Trophoblast cell (in vitro differentiated cells and primary cell): ENCODE data around the gene GNL2.

ENCODE experiments used
- DNase-seq, 2 donors: peaks; one replicate each; pipeline ENCODE4 v3.0.0-alpha.2; 2016
- H2AFZ ChIP-seq: 2 replicates; pipeline ENCODE4 v1.6.1; 2013; ENCODE audit warnings: low read length, moderate library complexity, mild to moderate bottlenecking; ENCODE audit not compliant: insufficient read depth, poor library complexity
- H2AK5ac ChIP-seq: 2 replicates; pipeline ENCODE4 v1.6.1; 2013; ENCODE audit warnings: mild to moderate bottlenecking, low read length
- H2BK120ac ChIP-seq: 2 replicates; pipeline ENCODE4 v1.6.1; 2013; ENCODE audit warnings: low read length, mild to moderate bottlenecking, moderate library complexity; ENCODE audit not compliant: insufficient read depth, poor library complexity
- H2BK12ac ChIP-seq: 2 replicates; pipeline ENCODE4 v1.6.1; 2013; ENCODE audit warnings: mild to moderate bottlenecking, low read length, moderate library complexity
- H2BK5ac ChIP-seq: 2 replicates; pipeline ENCODE4 v1.6.1; 2013; ENCODE audit warnings: low read length, low read depth, moderate library complexity, mild to moderate bottlenecking; ENCODE audit not compliant: poor library complexity
- H3K14ac ChIP-seq: 2 replicates; pipeline ENCODE4 v1.6.1; 2013; ENCODE audit warnings: mild to moderate bottlenecking, low read length
- H3K18ac ChIP-seq: 2 replicates; pipeline ENCODE4 v1.6.1; 2013; ENCODE audit warnings: mild to moderate bottlenecking, low read length
- H3K23ac ChIP-seq: 2 replicates; pipeline ENCODE4 v1.6.1; 2013; ENCODE audit warnings: low read length
- H3K27ac ChIP-seq: 2 replicates; pipeline ENCODE4 v1.5.1; 2013; ENCODE audit warnings: low read depth, mild to moderate bottlenecking, inconsistent platforms, low read length, moderate library complexity
- H3K27me3 ChIP-seq: 2 replicates; pipeline ENCODE4 v1.6.1; 2013; ENCODE audit warnings: inconsistent platforms, mild to moderate bottlenecking, low read length, moderate library complexity; ENCODE audit not compliant: insufficient read depth
- H3K36me3 ChIP-seq, 2 experiments: 1 replicate in 1 of 2; 2 replicates in 1 of 2; pipeline ENCODE4 v1.6.1; 2013; ENCODE audit warnings: low read length in 2 of 2, mild to moderate bottlenecking in 2 of 2, moderate library complexity in 1 of 2; ENCODE audit not compliant: insufficient read depth in 2 of 2, control insufficient read depth in 1 of 2
- H3K4ac ChIP-seq: 2 replicates; pipeline ENCODE4 v1.6.1; 2013; ENCODE audit warnings: low read depth, mild to moderate bottlenecking, low read length, moderate library complexity
- H3K4me1 ChIP-seq, 2 experiments: 1 replicate in 1 of 2; 2 replicates in 1 of 2; pipeline ENCODE4 v1.6.1; 2013; ENCODE audit warnings: low read length in 2 of 2, mild to moderate bottlenecking in 2 of 2, moderate library complexity in 1 of 2; ENCODE audit not compliant: insufficient read depth in 2 of 2, control insufficient read depth in 1 of 2
- H3K4me2 ChIP-seq: 2 replicates; pipeline ENCODE4 v1.6.1; 2013; ENCODE audit warnings: inconsistent platforms, mild to moderate bottlenecking, low read length, moderate library complexity
- H3K4me3 ChIP-seq: 2 replicates; pipeline ENCODE4 v1.5.1; 2013; ENCODE audit warnings: mild to moderate bottlenecking, low read depth, low read length, inconsistent platforms
- H3K79me1 ChIP-seq: one replicate; pipeline ENCODE4 v1.6.1; 2013; ENCODE audit warnings: low read length
- H3K79me2 ChIP-seq: 2 replicates; pipeline ENCODE4 v1.6.1; 2013; ENCODE audit warnings: low read length, mild to moderate bottlenecking; ENCODE audit not compliant: control insufficient read depth, insufficient read depth, poor library complexity
- H3K9ac ChIP-seq: 2 replicates; pipeline ENCODE4 v1.6.1; 2013; ENCODE audit warnings: mild to moderate bottlenecking, low read length
- H3K9me3 ChIP-seq: 2 replicates; pipeline ENCODE4 v1.6.1; 2013; ENCODE audit warnings: low read depth, mild to moderate bottlenecking, control low read depth, inconsistent platforms, low read length; ENCODE audit not compliant: insufficient read depth
- H4K12ac ChIP-seq: 2 replicates; pipeline ENCODE4 v1.6.1; 2013; ENCODE audit warnings: low read depth, mild to moderate bottlenecking, low read length, moderate library complexity
- H4K8ac ChIP-seq: 2 replicates; pipeline ENCODE4 v1.6.1; 2013; ENCODE audit warnings: low read depth, mild to moderate bottlenecking, low read length, moderate library complexity
- H4K91ac ChIP-seq: one replicate; pipeline ENCODE4 v1.6.1; 2013; ENCODE audit warnings: low read depth, mild to moderate bottlenecking, low read length, moderate library complexity
- WGBS: extraction: QIAGEN DNeasy Blood & Tissue Kit; methylation state at CpG from one replicate; pipeline ENCODE4 v1.1.7; 2013; ENCODE audit warnings: missing lambda C conversion rate; ENCODE audit not compliant: insufficient read length, insufficient coverage; ENCODE audit errors: extremely low coverage; 5-methylcytosine and 5-hydroxymethylcytosine counted together

The GNL2 gene

GRCh38 chr1:37634244-37634991 is 38.7 kb upstream of the GNL2 start, which contains the start of gene RSPO1:
RSPO1 (minus strand) TSS chr1:37634892; CDS start chr1:37629661, 5,231 bp downstream.
- peaks cover 8% of the 10 kb centered on the region for H3K9me3 ChIP-seq
- H2BK120ac ChIP-seq, result no peak within 1 kb of the TSS
- H3K79me2 ChIP-seq, result no peaks in the 10 kb centered on the region
- H2AK5ac ChIP-seq, result no peak within 1 kb of the TSS
- no peak within 1 kb of the TSS for H3K18ac ChIP-seq
- H2BK5ac ChIP-seq, result no peak within 1 kb of the TSS
- no peak within 1 kb of the TSS for H4K91ac ChIP-seq
- no peak within 1 kb of the TSS for H3K14ac ChIP-seq
- peaks cover 0 to 5% of the 10 kb centered on the region in 2 experiments for H3K4me1 ChIP-seq
- peak within 1 kb of the TSS; percentile 40 for H3K4me2 ChIP-seq
- no peak within 1 kb of the TSS for H3K4ac ChIP-seq
- H3K9ac ChIP-seq, result no peak within 1 kb of the TSS
- no peak within 1 kb of the TSS for H3K4me3 ChIP-seq
- no peaks in the 10 kb centered on the region for H3K79me1 ChIP-seq
- H4K12ac ChIP-seq, result no peak within 1 kb of the TSS
- peaks cover 71% of the 10 kb centered on the region for H3K27me3 ChIP-seq
- H2BK12ac ChIP-seq, result no peak within 1 kb of the TSS
- H3K23ac ChIP-seq, result no peak within 1 kb of the TSS
- no CpG with 5 or more reads among the region's 72 CpGs for WGBS
- no peak within 1 kb of the TSS for H2AFZ ChIP-seq
- DNase-seq, result no peak
- H3K36me3 ChIP-seq, result no peaks in the 10 kb centered on the region
- no peak within 1 kb of the TSS for H3K27ac ChIP-seq
- H4K8ac ChIP-seq, result no peak within 1 kb of the TSS

- no peak overlapping the region for H3K18ac ChIP-seq
- no peak overlapping the region for H3K4ac ChIP-seq
- no peak for DNase-seq
- H3K36me3 ChIP-seq, result no peaks in the 10 kb centered on the region
- no peak overlapping the region for H3K4me2 ChIP-seq
- H2AFZ ChIP-seq, result no peak overlapping the region
- H2AK5ac ChIP-seq, result no peak overlapping the region
- no peak overlapping the region for H4K8ac ChIP-seq
- H3K79me1 ChIP-seq, result no peaks in the 10 kb centered on the region
- peaks cover 69% of the 10 kb centered on the region for H3K27me3 ChIP-seq
- H4K91ac ChIP-seq, result no peak overlapping the region
- no peak overlapping the region for H2BK120ac ChIP-seq
- H3K79me2 ChIP-seq, result no peaks in the 10 kb centered on the region
- peaks cover 0 to 5% of the 10 kb centered on the region in 2 experiments for H3K4me1 ChIP-seq
- no peak overlapping the region for H3K9ac ChIP-seq
- no peak overlapping the region for H3K4me3 ChIP-seq
- no peak overlapping the region for H3K27ac ChIP-seq
- H4K12ac ChIP-seq, result no peak overlapping the region
- H3K23ac ChIP-seq, result no peak overlapping the region
- no peak overlapping the region for H3K14ac ChIP-seq
- H2BK5ac ChIP-seq, result no peak overlapping the region
- peaks cover 8% of the 10 kb centered on the region for H3K9me3 ChIP-seq
- H2BK12ac ChIP-seq, result no peak overlapping the region
- WGBS, result no CpG with 5 or more reads among the region's 20 CpGs
These were observed 38.2 kb upstream of the GNL2 start for GRCh38 chr1:37633938-37634243.

- WGBS, result no CpG with 5 or more reads among the region's 31 CpGs
- H3K79me2 ChIP-seq, result no peaks in the 10 kb centered on the region
- H4K91ac ChIP-seq, result no peak overlapping the region
- H4K8ac ChIP-seq, result no peak overlapping the region
- H2AK5ac ChIP-seq, result no peak overlapping the region
- H2BK12ac ChIP-seq, result no peak overlapping the region
- H3K18ac ChIP-seq, result no peak overlapping the region
- DNase-seq, result no peak
- H3K4me3 ChIP-seq, result no peak overlapping the region
- no peak overlapping the region for H2BK120ac ChIP-seq
- no peak overlapping the region for H4K12ac ChIP-seq
- H3K79me1 ChIP-seq, result no peaks in the 10 kb centered on the region
- H3K27me3 ChIP-seq, result peaks cover 67% of the 10 kb centered on the region
- H2AFZ ChIP-seq, result no peak overlapping the region
- no peak overlapping the region for H3K14ac ChIP-seq
- no peak overlapping the region for H3K4me2 ChIP-seq
- H3K27ac ChIP-seq, result no peak overlapping the region
- H3K23ac ChIP-seq, result no peak overlapping the region
- H3K4ac ChIP-seq, result no peak overlapping the region
- peaks cover 0 to 5% of the 10 kb centered on the region in 2 experiments for H3K4me1 ChIP-seq
- no peaks in the 10 kb centered on the region for H3K36me3 ChIP-seq
- no peak overlapping the region for H3K9ac ChIP-seq
- no peak overlapping the region for H2BK5ac ChIP-seq
- H3K9me3 ChIP-seq, result peaks cover 8% of the 10 kb centered on the region
These were observed 37.6 kb upstream of the GNL2 start for GRCh38 chr1:37633040-37633937.

GRCh38 chr1:37631036-37631435 is 35.3 kb upstream of the GNL2 start:
- Histone ChIP-seq H2BK120ac (no peak overlapping the region), H2AFZ (no peak overlapping the region), H3K9me3 (peaks cover 8% of the 10 kb centered on the region), H2BK5ac (no peak overlapping the region), H4K8ac (no peak overlapping the region), H3K4me3 (no peak overlapping the region), H3K27ac (no peak overlapping the region), H3K14ac (no peak overlapping the region), H2BK12ac (no peak overlapping the region), H3K27me3 (peaks cover 63% of the 10 kb centered on the region), H3K9ac (no peak overlapping the region), H4K91ac (no peak overlapping the region), H3K79me1 (no peaks in the 10 kb centered on the region), H3K4ac (no peak overlapping the region), H3K4me2 (no peak overlapping the region), H4K12ac (no peak overlapping the region), H2AK5ac (no peak overlapping the region), H3K4me1 (peaks cover 0 to 5% of the 10 kb centered on the region in 2 experiments), H3K79me2 (no peaks in the 10 kb centered on the region), H3K36me3 (no peaks in the 10 kb centered on the region), H3K18ac (no peak overlapping the region), H3K23ac (no peak overlapping the region)
- DNase-seq, result no peak
- no CpG with 5 or more reads among the region's 5 CpGs for WGBS
